GM19025 (cell line): ENCODE measurements around the gene FXYD7.
"Not testable (repeated sequence)": the region's sequence is repeated elsewhere in the genome, so short reads cannot be mapped to it uniquely, and the experiment has no call there.

ENCODE experiments used
- ATAC-seq: cut with Tn5 transposase; IDR thresholded peaks from one replicate; pipeline ENCODE4 v1.9.1; 2021; ENCODE audit warnings: mild to moderate bottlenecking, low read depth, moderate library complexity; ENCODE audit not compliant: unreplicated experiment

The FXYD7 gene

GRCh38 chr19:35125749-35126623 lies 17.1 kb upstream of the FXYD7 start:
- ATAC-seq: no peak

DNA sequence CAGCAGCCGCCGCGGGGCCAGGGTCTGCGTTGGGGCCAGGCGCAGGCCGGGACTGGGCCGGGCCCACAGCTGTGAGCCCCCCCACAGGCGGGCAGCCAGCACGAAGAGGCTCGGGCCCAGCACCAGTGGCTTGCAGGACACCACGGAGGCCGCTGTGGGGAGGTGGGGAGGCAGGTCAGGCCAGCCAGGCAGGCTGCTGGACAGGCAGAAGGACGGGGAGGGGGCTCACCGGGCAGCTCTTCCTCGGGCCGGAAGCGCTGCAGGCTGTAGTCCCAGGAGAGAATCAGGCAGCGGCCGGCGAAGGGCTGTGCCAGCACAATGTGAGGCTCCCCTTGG lies 16.5 kb upstream of the FXYD7 start:
- no peak for ATAC-seq

DNA sequence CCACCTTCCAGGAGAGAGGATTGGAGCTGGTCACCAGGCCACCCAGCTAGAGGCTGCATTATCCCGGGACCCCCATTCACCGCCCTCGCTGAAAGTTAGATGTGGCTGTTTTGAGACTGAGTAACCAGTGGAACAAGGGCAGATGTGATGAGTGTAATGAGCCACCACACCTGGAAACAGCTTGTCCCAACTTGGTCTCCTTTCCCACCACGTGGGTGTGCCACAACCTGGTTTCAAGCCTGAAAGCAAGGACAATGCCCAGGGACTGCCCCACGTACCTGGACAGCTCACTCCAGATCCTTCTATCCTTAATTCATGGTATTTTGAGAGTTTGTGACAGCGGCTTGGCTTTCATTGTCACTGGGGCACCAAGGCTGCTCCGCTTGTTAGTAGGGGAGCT lies 15.2 kb upstream of the FXYD7 start:
- no peak for ATAC-seq

DNA sequence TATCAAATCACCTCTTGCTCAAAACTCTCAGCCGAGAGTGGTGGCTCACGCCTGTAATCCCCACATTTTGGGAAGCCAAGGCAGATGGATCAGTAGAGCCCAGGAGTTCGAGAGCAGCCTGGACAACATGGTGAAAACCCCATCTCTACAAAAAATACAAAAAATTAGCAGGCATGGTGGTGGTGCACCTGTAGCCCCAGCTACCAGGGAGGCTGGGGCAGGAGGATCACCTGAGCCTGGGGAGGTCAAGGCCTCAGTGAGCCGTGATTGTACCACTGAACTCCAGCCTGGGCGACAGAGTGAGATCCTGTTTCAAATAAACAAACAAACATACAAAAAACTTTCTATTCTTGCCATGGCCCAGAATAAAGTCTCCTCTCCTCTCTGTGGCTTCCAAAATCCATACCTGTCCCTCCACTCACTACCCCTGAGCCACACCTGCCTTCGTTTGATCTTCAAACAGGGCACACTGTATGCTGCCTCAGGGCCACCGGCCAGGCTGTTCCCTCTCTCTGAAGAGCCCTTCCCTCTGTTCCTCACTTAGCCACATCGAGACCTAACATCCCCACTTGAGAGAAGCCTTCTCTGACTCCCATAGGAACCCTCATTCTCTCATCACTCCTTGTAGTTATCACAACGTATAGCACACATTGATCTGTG lies 14.5 kb upstream of the FXYD7 start:
- ATAC-seq: no peak

DNA sequence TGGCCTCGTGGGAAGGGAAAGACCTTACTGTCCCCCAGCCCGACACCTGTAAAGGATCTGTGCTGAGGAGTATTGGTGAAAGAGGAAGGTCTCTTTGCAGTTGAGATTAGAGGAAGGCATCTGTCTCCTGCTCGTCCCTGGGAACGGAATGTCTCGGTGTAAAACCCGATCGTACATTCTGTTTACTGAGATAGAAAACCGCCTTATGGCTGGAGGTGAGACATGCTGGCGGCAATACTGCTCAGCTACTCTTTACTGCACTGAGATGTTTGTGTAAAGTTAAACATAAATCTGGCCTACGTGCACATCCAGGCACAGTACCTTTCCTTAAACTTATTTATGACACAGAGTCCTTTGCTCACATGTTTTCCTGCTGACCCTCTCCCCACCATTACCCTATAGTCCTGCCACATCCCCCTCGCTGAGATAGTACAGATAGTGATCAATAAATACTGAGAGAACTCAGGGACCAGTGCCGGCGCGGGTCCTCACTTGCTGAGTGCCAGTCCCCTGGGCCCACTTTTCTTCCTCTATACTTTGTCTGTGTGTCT lies 13.3 kb upstream of the FXYD7 start:
- ATAC-seq: not testable (repeated sequence)

GRCh38 chr19:35130761-35131720 lies 12.0 kb upstream of the FXYD7 start:
- no peak for ATAC-seq

DNA sequence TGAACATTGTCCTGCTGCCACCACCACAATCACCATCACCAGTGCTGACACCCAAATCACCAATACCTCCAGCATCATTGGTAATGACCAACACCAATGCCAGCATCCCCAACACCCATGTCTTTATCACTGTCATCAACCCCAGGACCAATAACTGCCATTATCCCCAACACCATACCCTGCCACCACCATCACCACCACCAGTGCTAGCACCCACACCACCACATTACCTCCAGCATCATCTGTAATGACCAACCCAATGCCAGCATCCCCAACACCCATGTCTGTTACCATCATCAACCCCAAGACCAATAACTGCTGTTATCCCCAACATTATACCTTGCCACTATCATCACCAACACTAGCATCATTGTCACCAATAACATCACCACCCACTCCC lies 10.8 kb upstream of the FXYD7 start:
- no peak for ATAC-seq

- ATAC-seq: no peak
These were observed 9.2 kb upstream of the FXYD7 start for GRCh38 chr19:35133826-35134225.

DNA sequence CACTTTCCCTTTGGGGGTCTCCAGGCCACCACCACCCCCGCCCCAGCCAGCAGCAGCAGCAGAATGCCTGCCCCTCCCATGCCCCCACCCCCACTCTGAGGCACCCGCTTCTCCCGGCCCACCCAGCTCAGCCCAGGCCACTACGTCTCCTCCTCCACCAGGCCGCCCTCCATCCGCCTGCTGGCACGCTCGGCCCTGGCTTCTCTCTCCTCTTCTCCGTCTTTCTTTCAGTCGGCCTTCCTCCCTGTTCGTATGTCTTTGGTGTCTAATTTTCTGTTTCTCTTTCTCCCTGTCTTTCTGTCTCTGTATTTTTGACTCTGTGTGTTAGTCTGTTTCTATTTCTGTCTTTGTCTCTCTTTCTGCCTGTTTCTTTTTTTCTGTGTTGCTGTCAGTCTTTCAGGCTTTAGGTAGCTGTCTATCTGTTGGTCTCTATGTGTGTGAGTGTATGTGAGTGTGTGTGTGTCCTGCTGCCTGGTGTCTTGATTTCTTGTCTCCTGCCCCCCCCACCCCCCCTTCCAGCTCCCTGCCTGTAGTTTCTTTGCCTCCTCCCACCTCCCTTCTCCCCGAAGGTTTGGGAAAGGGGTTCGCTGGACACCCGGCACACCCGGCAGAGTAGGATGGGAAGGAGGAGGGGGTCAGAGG lies 8.3 kb upstream of the FXYD7 start, which contains the start of gene LGI4:
LGI4 (minus strand) TSS at position 459 of the 642 bp plus-strand sequence; CDS start at position 80, 379 bp downstream.
- no peak for ATAC-seq

GRCh38 chr19:35135389-35135909 lies 7.6 kb upstream of the FXYD7 start:
- ATAC-seq: no peak

- no peak for ATAC-seq
These were observed 6.8 kb upstream of the FXYD7 start for GRCh38 chr19:35136231-35136630.

DNA sequence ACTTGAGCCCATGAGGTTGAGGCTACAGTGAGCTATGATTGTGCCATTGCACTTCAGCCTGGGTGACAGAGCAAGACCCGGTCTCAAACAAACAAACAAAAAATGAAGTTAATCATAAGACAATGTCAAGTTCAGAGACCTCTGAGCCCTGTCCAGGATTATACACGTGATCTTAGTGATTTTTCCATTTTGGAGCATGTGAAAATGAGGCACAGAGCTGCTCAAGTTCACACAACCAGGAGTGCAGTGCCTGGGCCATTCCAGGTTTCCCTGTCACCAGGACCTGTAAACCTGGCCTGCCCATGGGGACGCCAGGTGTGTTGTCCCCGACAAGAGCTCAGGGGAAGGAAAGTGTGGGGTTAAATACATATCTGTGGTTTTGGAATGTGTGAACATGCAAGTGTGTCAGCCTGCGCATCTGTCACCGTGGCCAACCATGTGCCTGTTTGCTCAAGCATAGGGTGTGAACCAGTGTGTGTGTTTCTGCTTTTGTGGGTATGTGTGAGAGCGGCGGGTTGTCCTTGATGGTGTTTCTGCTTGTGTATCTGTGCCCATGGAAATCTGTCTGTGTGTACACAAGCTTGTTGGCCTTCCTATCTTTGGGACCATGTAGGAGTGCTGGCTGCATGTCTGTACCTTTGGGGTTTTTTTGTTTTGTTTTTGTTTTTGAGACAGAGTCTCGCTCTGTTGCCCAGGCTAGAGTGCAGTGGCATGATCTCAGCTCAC lies 5.9 kb upstream of the FXYD7 start:
- no peak for ATAC-seq

DNA sequence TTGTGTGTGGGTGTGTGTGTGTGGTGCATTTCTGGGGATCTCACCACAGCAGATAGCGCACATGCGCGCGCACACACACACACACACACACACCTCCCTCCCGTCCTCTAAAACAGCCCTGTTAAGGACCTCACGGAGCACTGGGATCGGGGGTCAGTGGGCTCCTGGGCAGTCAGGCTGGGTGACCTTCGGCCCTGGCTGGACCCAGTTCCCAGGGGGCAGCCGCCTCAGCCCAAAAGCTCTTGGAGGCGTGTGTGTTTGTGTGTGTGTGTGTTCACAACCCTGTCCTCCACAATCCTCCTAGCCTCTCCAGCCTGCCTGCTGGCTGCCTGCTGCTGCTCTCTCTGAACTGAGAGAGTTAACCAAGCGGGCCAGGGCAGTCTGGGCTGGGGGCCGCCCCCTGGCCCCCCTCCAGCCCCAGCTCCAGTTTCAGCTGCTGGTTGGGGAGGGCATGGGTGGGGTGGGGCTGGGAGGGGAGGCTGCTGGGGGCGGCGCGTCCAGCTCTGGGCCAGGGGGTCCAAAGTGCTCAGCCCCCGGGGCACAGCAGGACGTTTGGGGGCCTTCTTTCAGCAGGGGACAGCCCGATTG lies 4.7 kb upstream of the FXYD7 start, which contains the start of gene FXYD1:
FXYD1 (plus strand) TSS at position 520 of the 588 bp plus-strand sequence. CDS start 1,256 bp downstream, outside the sequence.
- ATAC-seq: no peak

- ATAC-seq: no peak
These were observed 2.7 kb upstream of the FXYD7 start for GRCh38 chr19:35140207-35140961.

- ATAC-seq: no peak
These were observed 1.9 kb upstream of the FXYD7 start for GRCh38 chr19:35140962-35141836.

- no peak for ATAC-seq
These were observed 1.0 kb upstream of the FXYD7 start for GRCh38 chr19:35141837-35142605.
